ENCODE data around the gene PIANP. TPM values are rescaled to one million over a fixed set of nuclear protein-coding genes. Genes with fewer than 3 reads are reported as not detected.

Gene PIANP
- total and polyA plus RNA-seq, 10 of the 15 experiments (the other 5 are each of a cell fraction or from before 2014, with no cell fraction given) = 0.08 to 0.12 (median 0.08) TPM; not detected in 7

DNA sequence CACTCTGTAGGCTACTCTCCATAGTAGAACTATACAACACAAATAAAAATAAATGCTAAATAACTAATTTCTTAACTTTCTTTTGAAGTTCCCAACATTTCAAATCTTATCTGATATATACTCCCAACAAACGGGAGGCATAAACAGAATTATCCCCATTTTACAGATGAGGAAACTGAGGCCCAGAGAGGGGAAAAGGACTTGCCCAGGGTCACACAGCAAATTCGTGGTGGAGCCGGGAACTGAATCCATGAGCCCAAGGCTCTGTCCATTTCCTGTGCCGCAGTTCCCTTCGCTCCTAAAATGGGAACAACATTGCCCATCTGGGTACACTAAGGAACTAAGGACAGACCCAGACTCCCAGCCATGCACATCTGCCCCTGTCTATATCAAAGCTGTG lies 23.7 kb downstream of the PIANP start (continued):
- TF ChIP-seq SREBF2 (IDR thresholded peaks at IDR 0.05; ENCODE audit: low read length) = no peak
- TF ChIP-seq BRCA1 (IDR thresholded peaks at IDR 0.05; ENCODE audit: low read depth, low read length) = no peak
- no peak for TF ChIP-seq IKZF2 (IDR thresholded peaks at IDR 0.05)
- TF ChIP-seq ESRRA (IDR thresholded peaks at IDR 0.05; ENCODE audit: low read length) = no peak
- TF ChIP-seq RCOR1 (conservative IDR thresholded peaks at IDR 0.05; ENCODE audit: low read depth, low read length) = no peak

DNA sequence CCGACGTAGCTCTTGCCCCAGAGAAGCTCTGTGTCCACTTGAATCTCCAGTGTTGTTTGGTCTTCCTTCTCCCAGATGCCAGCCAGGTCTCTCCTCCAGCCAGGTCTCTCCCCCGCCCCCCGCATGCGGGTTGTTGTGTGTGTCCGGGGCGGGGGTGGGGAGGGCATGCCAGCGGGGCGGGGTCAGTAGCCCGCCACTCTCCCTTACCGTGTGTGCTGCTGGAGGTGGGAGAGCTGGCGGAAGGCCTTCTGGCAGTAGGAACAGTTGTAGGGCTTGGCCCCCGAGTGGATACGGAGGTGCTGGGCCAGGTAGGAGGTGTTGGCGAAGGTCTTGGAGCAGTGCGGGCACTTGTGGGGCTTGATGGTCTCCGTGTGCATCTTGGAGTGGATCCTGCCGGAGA lies 28.5 kb downstream of the PIANP start:
- Histone ChIP-seq H3K4me1 (ENCODE audit: control insufficient read depth, insufficient read depth, low read length) (no peaks in the 10 kb centered on the region), H3K27ac (ENCODE audit: control insufficient read depth, insufficient read depth) (no peak overlapping the region), H3K4me2 (ENCODE audit: control insufficient read depth, insufficient read depth) (no peak overlapping the region), H2AFZ (ENCODE audit: control insufficient read depth, low read depth, low read length) (no peak overlapping the region), H3K4me3 (no peak overlapping the region), H3K36me3 (ENCODE audit: control insufficient read depth in 2 of 2, insufficient read depth in 2 of 2, low read length in 1 of 2) (peaks cover 38 to 59% of the 10 kb centered on the region in 2 experiments), H3K27me3 (replicated peaks in 1 of 2; ENCODE audit: control insufficient read depth in 2 of 2, insufficient read depth in 2 of 2, low read length in 1 of 2) (no peaks in the 10 kb centered on the region), H3K79me2 (ENCODE audit: control insufficient read depth, insufficient read depth, low read length) (no peaks in the 10 kb centered on the region), H3K9ac (ENCODE audit: control insufficient read depth, insufficient read depth, low read length) (no peak overlapping the region), H3K9me3 (replicated peaks; ENCODE audit: control insufficient read depth, insufficient read depth, low read length) (no peaks in the 10 kb centered on the region), H4K20me1 (ENCODE audit: control insufficient read depth, insufficient read depth) (no peaks in the 10 kb centered on the region)
- ChIA-PET SMC1A (ENCODE audit: uncharacterized antibody, unreplicated experiment) (no interaction called here), CTCF (no interaction called here), RAD21 (ENCODE audit: unreplicated experiment) (no interaction called here), POLR2A (no interaction called here)
- DNase-seq (ENCODE audit: low read depth, low spot score) = no peak
- TF ChIP-seq, protein P1, sequence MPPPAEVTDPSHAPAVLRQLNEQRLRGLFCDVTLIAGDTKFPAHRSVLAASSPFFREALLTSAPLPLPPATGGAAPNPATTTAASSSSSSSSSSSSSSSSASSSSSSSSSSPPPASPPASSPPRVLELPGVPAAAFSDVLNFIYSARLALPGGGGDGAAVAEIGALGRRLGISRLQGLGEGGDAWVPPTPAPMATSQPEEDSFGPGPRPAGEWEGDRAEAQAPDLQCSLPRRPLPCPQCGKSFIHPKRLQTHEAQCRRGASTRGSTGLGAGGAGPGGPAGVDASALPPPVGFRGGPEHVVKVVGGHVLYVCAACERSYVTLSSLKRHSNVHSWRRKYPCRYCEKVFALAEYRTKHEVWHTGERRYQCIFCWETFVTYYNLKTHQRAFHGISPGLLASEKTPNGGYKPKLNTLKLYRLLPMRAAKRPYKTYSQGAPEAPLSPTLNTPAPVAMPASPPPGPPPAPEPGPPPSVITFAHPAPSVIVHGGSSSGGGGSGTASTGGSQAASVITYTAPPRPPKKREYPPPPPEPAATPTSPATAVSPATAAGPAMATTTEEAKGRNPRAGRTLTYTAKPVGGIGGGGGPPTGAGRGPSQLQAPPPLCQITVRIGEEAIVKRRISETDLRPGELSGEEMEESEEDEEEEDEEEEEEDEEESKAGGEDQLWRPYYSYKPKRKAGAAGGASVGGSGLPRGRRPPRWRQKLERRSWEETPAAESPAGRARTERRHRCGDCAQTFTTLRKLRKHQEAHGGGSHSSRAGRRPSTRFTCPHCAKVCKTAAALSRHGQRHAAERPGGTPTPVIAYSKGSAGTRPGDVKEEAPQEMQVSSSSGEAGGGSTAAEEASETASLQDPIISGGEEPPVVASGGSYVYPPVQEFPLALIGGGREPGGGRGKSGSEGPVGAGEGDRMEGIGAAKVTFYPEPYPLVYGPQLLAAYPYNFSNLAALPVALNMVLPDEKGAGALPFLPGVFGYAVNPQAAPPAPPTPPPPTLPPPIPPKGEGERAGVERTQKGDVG (CRISPR knock-in tag; IDR thresholded peaks at IDR 0.05) = no peak
- FAIRE-seq = no peak
- ATAC-seq = no peak
- no TSS peak for BruUV-seq (replicated peaks)
- in situ Hi-C loops (cut with MboI) (no loop called here), intact Hi-C loops (cut with micrococcal nuclease; ENCODE audit: unreplicated experiment) (no loop called here)
- 87% methylated on average over 16 of the region's 18 CpGs for WGBS (ENCODE audit: insufficient coverage, insufficient replicate concordance, low lambda C conversion rate, missing lambda C conversion rate)
